SU-DHL-6 (cell line): ENCODE data around the gene SERAC1.

Experiments used
- EZH2phosphoT487 ChIP-seq: fragments of 200-600 bp; sonication (generic), shearing (Covaris generic); conservative IDR thresholded peaks from 2 replicates; pipeline ENCODE4 v1.6.1; 2018; ENCODE audit warnings: mild to moderate bottlenecking, antibody characterized with exemption, low read length, moderate library complexity, mixed read lengths
- TF ChIP-seq, protein P1 (sequence below): fragments of 200-600 bp; sonication (generic); IDR thresholded peaks from one replicate; pipeline ENCODE4 v1.5.1; 2017; ENCODE audit warnings: antibody characterized with exemption, mild to moderate bottlenecking, low read length, moderate library complexity; ENCODE audit not compliant: insufficient read depth, poor library complexity, severe bottlenecking

DNA sequence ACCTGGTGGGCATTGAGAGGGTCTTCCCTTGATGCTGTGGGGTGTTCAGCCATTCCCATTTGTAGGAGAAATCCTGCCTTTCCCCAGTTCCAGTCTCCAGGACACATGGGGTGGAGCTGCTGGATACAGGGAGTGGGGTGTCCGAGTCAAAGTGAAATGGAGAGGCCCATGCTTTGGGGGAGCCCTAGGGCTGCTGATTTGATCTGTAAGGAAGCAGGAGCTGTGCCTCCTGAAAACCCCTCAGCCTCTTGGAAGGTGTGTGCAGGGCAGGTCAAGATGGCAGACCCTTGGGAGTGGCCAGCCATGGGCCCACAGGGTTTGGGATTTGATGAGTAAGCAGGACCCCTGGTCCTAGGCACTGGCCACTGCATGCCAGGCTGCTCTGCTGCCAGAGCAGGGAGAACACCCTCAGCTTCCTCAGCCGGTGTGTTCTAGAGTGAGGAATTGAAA lies 82.0 kb downstream of the SERAC1 start:
- TF ChIP-seq, protein P1, sequence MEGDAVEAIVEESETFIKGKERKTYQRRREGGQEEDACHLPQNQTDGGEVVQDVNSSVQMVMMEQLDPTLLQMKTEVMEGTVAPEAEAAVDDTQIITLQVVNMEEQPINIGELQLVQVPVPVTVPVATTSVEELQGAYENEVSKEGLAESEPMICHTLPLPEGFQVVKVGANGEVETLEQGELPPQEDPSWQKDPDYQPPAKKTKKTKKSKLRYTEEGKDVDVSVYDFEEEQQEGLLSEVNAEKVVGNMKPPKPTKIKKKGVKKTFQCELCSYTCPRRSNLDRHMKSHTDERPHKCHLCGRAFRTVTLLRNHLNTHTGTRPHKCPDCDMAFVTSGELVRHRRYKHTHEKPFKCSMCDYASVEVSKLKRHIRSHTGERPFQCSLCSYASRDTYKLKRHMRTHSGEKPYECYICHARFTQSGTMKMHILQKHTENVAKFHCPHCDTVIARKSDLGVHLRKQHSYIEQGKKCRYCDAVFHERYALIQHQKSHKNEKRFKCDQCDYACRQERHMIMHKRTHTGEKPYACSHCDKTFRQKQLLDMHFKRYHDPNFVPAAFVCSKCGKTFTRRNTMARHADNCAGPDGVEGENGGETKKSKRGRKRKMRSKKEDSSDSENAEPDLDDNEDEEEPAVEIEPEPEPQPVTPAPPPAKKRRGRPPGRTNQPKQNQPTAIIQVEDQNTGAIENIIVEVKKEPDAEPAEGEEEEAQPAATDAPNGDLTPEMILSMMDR, result no peak
- TF ChIP-seq EZH2phosphoT487, result no peak
